ENCODE measurements around the gene PLCL2. TPM values are rescaled to one million over a fixed set of nuclear protein-coding genes. Genes with fewer than 3 reads are reported as not detected.
"Not testable (repeated sequence)": the region's sequence is repeated elsewhere in the genome, so short reads cannot be mapped to it uniquely, and the experiment has no call there.

PLCL2 gene
- total and polyA plus RNA-seq, 2 donors (not counting 1 experiment from before 2014, with no cell fraction given) = 4.0 to 11.9 TPM

- no peaks in the 10 kb centered on the region for H3K9me3 ChIP-seq (ENCODE audit: control insufficient read depth, insufficient read depth, low read depth, low read length)
- H3K36me3 ChIP-seq (ENCODE audit: control insufficient read depth, insufficient read depth, low read length) = no peaks in the 10 kb centered on the region
- no peak overlapping the region for H3K4me2 ChIP-seq (ENCODE audit: extremely low read depth, insufficient read depth, low read length)
- H3K27ac ChIP-seq (ENCODE audit: insufficient read depth, low read length) = no peak overlapping the region
- H3K79me2 ChIP-seq (ENCODE audit: control insufficient read depth, insufficient read depth, low read length) = no peaks in the 10 kb centered on the region
- H2AFZ ChIP-seq (ENCODE audit: low read length) = no peak overlapping the region
- TF ChIP-seq CTCF (conservative IDR thresholded peaks at IDR 0.05 in 1 of 2, IDR thresholded peaks at IDR 0.05 in 1 of 2; ENCODE audit: low read depth in 1 of 2, low read length in 2 of 2) (no peak), EZH2 (IDR thresholded peaks at IDR 0.05; ENCODE audit: low read length, missing control alignments) (no peak)
- H4K20me1 ChIP-seq (ENCODE audit: control insufficient read depth, extremely low read depth, insufficient read depth, low read length) = no peaks in the 10 kb centered on the region
- no peak overlapping the region for H3K9ac ChIP-seq (ENCODE audit: insufficient read depth, low read length)
- DNase-seq (ENCODE audit: low read depth in 2 of 2) = no peak
- H3K4me3 ChIP-seq (replicated peaks in 1 of 4; ENCODE audit: control extremely low read depth in 1 of 4, insufficient read depth in 1 of 4, low read depth in 3 of 4, low read length in 4 of 4) = no peak overlapping the region
- H3K4me1 ChIP-seq (ENCODE audit: control insufficient read depth, extremely low read depth, insufficient read depth, low read length) = no peaks in the 10 kb centered on the region
- H3K27me3 ChIP-seq (ENCODE audit: control insufficient read depth, insufficient read depth, low read length) = no peaks in the 10 kb centered on the region
Measured at GRCh38 chr3:17125738-17126442, 241.1 kb downstream of the PLCL2 start.

- H4K20me1 ChIP-seq (ENCODE audit: control insufficient read depth, extremely low read depth, insufficient read depth, low read length); H3K4me1 ChIP-seq (ENCODE audit: control insufficient read depth, extremely low read depth, insufficient read depth, low read length); H3K4me2 ChIP-seq (ENCODE audit: extremely low read depth, insufficient read depth, low read length); H3K9ac ChIP-seq (ENCODE audit: insufficient read depth, low read length); H3K27me3 ChIP-seq (ENCODE audit: control insufficient read depth, insufficient read depth, low read length); H3K36me3 ChIP-seq (ENCODE audit: control insufficient read depth, insufficient read depth, low read length); H3K79me2 ChIP-seq (ENCODE audit: control insufficient read depth, insufficient read depth, low read length); H3K9me3 ChIP-seq (ENCODE audit: control insufficient read depth, insufficient read depth, low read depth, low read length); DNase-seq (ENCODE audit: low read depth in 2 of 2); H2AFZ ChIP-seq (ENCODE audit: low read length); H3K4me3 ChIP-seq (replicated peaks in 1 of 4; ENCODE audit: control extremely low read depth in 1 of 4, insufficient read depth in 1 of 4, low read depth in 3 of 4, low read length in 4 of 4); H3K27ac ChIP-seq (ENCODE audit: insufficient read depth, low read length): not testable (repeated sequence)
Measured at GRCh38 chr3:17128671-17129070, 243.9 kb downstream of the PLCL2 start.

- H4K20me1 ChIP-seq (ENCODE audit: control insufficient read depth, extremely low read depth, insufficient read depth, low read length) = no peaks in the 10 kb centered on the region
- no peaks in the 10 kb centered on the region for H3K4me1 ChIP-seq (ENCODE audit: control insufficient read depth, extremely low read depth, insufficient read depth, low read length)
- no peak overlapping the region for H3K4me3 ChIP-seq (replicated peaks in 1 of 4; ENCODE audit: control extremely low read depth in 1 of 4, insufficient read depth in 1 of 4, low read depth in 3 of 4, low read length in 4 of 4)
Measured at GRCh38 chr3:17129556-17129955, 244.8 kb downstream of the PLCL2 start.

More at GRCh38 chr3:17129556-17129955, 244.8 kb downstream of the PLCL2 start:
- Histone ChIP-seq H3K36me3 (ENCODE audit: control insufficient read depth, insufficient read depth, low read length) (no peaks in the 10 kb centered on the region), H3K27me3 (ENCODE audit: control insufficient read depth, insufficient read depth, low read length) (no peaks in the 10 kb centered on the region), H3K27ac (ENCODE audit: insufficient read depth, low read length) (no peak overlapping the region), H3K4me2 (ENCODE audit: extremely low read depth, insufficient read depth, low read length) (no peak overlapping the region), H3K9me3 (ENCODE audit: control insufficient read depth, insufficient read depth, low read depth, low read length) (no peaks in the 10 kb centered on the region), H2AFZ (ENCODE audit: low read length) (no peak overlapping the region), H3K79me2 (ENCODE audit: control insufficient read depth, insufficient read depth, low read length) (no peaks in the 10 kb centered on the region), H3K9ac (ENCODE audit: insufficient read depth, low read length) (no peak overlapping the region)
- no peak for DNase-seq (ENCODE audit: low read depth in 2 of 2)
- TF ChIP-seq CTCF (conservative IDR thresholded peaks at IDR 0.05 in 1 of 2, IDR thresholded peaks at IDR 0.05 in 1 of 2; ENCODE audit: low read depth in 1 of 2, low read length in 2 of 2) = no peak
- no peak for TF ChIP-seq EZH2 (IDR thresholded peaks at IDR 0.05; ENCODE audit: low read length, missing control alignments)
